Lung (tissue), 12 donors: ENCODE data around the gene WNT10A. TPM values are rescaled to one million over a fixed set of nuclear protein-coding genes. Genes with fewer than 3 reads are reported as not detected.

Experiments used
- ATAC-seq: fragments of 200-7000 bp; cut with Tn5 transposase; one replicate; pipeline ENCODE4 v1.9.1; 2020; ENCODE audit warnings: moderate number of reproducible peaks; ENCODE audit not compliant: insufficient read depth, low FRiP score
- DNase-seq, 3 donors: peaks; one replicate each; pipeline ENCODE4 v3.0.0-alpha.2; 2013 to 2017
- H3K27ac ChIP-seq, 2 donors: one replicate each; pipeline ENCODE4 v1.5.1; 2013; ENCODE audit warnings: mild to moderate bottlenecking in 2 of 2, moderate library complexity in 2 of 2, control low read depth in 1 of 2, inconsistent platforms in 1 of 2, low read depth in 1 of 2, low read length in 1 of 2
- H3K27me3 ChIP-seq, 3 donors: one replicate each; pipeline ENCODE4 v1.5.1; 2013; ENCODE audit warnings: low read length in 2 of 3; ENCODE audit not compliant: control insufficient read depth in 3 of 3, insufficient read depth in 3 of 3
- H3K36me3 ChIP-seq, 4 donors: one replicate each; pipeline ENCODE4 v1.5.1; 2013; ENCODE audit warnings: low read length in 4 of 4, mild to moderate bottlenecking in 1 of 4, moderate library complexity in 1 of 4; ENCODE audit not compliant: control insufficient read depth in 4 of 4, insufficient read depth in 4 of 4
- H3K4me1 ChIP-seq, 5 donors: one replicate each; pipeline ENCODE4 v1.5.1; 2013; ENCODE audit warnings: low read length in 5 of 5, mild to moderate bottlenecking in 2 of 5, moderate library complexity in 1 of 5; ENCODE audit not compliant: control insufficient read depth in 5 of 5, insufficient read depth in 5 of 5
- H3K4me3 ChIP-seq: one replicate; pipeline ENCODE4 v1.5.1; 2013; ENCODE audit warnings: mild to moderate bottlenecking, control low read depth, moderate library complexity
- H3K9ac ChIP-seq, 2 donors: one replicate each; pipeline ENCODE4 v1.5.1; 2013; ENCODE audit warnings: low read length in 2 of 2, control low read depth in 1 of 2; ENCODE audit not compliant: insufficient read depth in 1 of 2
- H3K9me3 ChIP-seq, 4 donors: one replicate each; pipeline ENCODE4 v1.5.1; 2013; ENCODE audit warnings: low read length in 3 of 4, mild to moderate bottlenecking in 1 of 4, moderate library complexity in 1 of 4; ENCODE audit not compliant: control insufficient read depth in 4 of 4, insufficient read depth in 3 of 4
- WGBS, 2 donors: extraction: QIAGEN DNeasy Blood & Tissue Kit; methylation state at CpG; one replicate each; pipeline ENCODE4 v1.1.7; 2013; 5-methylcytosine and 5-hydroxymethylcytosine counted together
- polyA plus RNA-seq, 2 donors: library from polyadenylated mRNA; stranded (reverse); fragments of 200-250 nt; gene quantifications; one replicate each; pipeline ENCODE4 v1.2.1, GENCODE V29; 2013
- total RNA-seq, 2 donors: library from RNA; depleted of rRNA in 1 of 2; stranded (reverse); fragments of >200 nt in 1 of 2; gene quantifications; one replicate each; pipeline ENCODE4 v1.2.1, GENCODE V29; 2014 to 2021
- TF ChIP-seq, protein P1 (sequence below): IDR thresholded peaks from 2 replicates; pipeline ENCODE4 v1.5.1; 2012; ENCODE audit warnings: mild to moderate bottlenecking; ENCODE audit errors: control extremely low read depth, extremely low read depth
- donor health status: control.
- donor health status: control.
- donor health status: Bipolar disorder and iron deficiency.
- donor health status: healthy.
- donor health status: DM: yes; HTN: yes; CAD: no.

The WNT10A gene
- total and polyA plus RNA-seq, 4 donors, result 0.17 to 0.77 (median 0.54) TPM

DNA sequence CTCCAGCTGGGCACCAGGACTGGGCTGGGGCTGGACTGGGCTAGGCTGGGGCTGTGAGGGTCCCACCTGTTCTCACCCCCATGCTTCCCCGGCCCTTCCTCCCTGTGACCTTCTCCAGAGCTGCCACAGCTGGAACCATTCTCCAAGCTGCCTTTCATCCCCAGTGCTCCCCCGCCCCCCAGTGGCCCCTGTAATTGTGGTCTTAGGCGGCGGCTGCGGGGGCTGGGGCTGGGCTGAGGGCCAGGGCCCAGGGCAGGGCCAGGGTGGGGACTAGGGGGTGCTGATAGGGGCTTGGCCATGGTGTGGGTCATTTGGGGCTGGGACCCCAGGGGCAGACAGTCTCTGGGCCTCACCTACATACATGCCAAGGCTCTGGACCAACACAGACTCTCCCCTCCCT is 2.8 kb upstream of the WNT10A start:
- 45 to 51% methylated on average over 5 of the region's 5 CpGs for WGBS, 2 donors
- H3K36me3 ChIP-seq, result no peaks in the 10 kb centered on the region
- no peaks in the 10 kb centered on the region for H3K9me3 ChIP-seq
- TF ChIP-seq, protein P1, sequence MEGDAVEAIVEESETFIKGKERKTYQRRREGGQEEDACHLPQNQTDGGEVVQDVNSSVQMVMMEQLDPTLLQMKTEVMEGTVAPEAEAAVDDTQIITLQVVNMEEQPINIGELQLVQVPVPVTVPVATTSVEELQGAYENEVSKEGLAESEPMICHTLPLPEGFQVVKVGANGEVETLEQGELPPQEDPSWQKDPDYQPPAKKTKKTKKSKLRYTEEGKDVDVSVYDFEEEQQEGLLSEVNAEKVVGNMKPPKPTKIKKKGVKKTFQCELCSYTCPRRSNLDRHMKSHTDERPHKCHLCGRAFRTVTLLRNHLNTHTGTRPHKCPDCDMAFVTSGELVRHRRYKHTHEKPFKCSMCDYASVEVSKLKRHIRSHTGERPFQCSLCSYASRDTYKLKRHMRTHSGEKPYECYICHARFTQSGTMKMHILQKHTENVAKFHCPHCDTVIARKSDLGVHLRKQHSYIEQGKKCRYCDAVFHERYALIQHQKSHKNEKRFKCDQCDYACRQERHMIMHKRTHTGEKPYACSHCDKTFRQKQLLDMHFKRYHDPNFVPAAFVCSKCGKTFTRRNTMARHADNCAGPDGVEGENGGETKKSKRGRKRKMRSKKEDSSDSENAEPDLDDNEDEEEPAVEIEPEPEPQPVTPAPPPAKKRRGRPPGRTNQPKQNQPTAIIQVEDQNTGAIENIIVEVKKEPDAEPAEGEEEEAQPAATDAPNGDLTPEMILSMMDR, result no peak
- peaks cover 0 to 18% (median 0%) of the 10 kb centered on the region in 5 donors for H3K4me1 ChIP-seq
- H3K27me3 ChIP-seq, result peaks cover 10 to 82% (median 67%) of the 10 kb centered on the region in 3 donors
- H3K9ac ChIP-seq, result no peak overlapping the region
- no peak for ATAC-seq
- H3K4me3 ChIP-seq, result no peak overlapping the region
- no peak overlapping the region for H3K27ac ChIP-seq
- no peak for DNase-seq

DNA sequence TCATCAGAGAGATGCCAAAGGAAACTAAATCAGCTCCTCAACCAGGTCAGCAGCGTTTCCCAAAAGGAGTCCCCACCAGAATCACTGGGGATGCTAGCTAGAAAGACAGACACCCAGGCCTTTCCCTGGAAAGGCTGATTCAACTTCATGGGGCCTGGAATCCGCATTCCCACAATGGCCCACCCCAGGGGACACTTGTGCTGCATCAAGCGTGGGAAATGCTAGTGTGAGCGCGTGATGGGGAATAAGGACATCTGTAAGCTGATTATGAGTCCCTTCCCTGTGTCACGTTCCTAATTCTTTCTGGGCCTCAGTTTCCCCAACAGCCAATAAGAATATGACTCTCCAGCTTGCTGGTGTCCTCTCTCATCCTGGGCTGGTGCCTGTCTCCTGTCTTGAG is 2.2 kb upstream of the WNT10A start:
- Histone ChIP-seq H3K27ac (no peak overlapping the region), H3K27me3 (peaks cover 10 to 81% (median 67%) of the 10 kb centered on the region in 3 donors), H3K9me3 (no peaks in the 10 kb centered on the region), H3K4me1 (peaks cover 0 to 19% (median 0%) of the 10 kb centered on the region in 5 donors), H3K9ac (no peak overlapping the region), H3K36me3 (no peaks in the 10 kb centered on the region), H3K4me3 (no peak overlapping the region)
- no peak for DNase-seq
- TF ChIP-seq, protein P1, result no peak
- WGBS, 2 donors, result 58 to 60% methylated on average over 6 of the region's 6 CpGs
- no peak for ATAC-seq

- 19 to 27% methylated on average over 15 to 16 of the region's 16 CpGs for WGBS, 2 donors
- no peak overlapping the region for H3K4me3 ChIP-seq
Measured at GRCh38 chr2:218878926-218879761, 1.5 kb upstream of the WNT10A start.

More at GRCh38 chr2:218878926-218879761, 1.5 kb upstream of the WNT10A start:
- no peak overlapping the region for H3K9ac ChIP-seq
- no peak overlapping the region for H3K27ac ChIP-seq
- TF ChIP-seq, protein P1, result no peak
- H3K9me3 ChIP-seq, result no peaks in the 10 kb centered on the region
- ATAC-seq (no peak), DNase-seq (no peak)
- H3K27me3 ChIP-seq, result peaks cover 10 to 81% (median 63%) of the 10 kb centered on the region in 3 donors
- no peaks in the 10 kb centered on the region for H3K36me3 ChIP-seq
- peaks cover 0 to 16% (median 0%) of the 10 kb centered on the region in 5 donors for H3K4me1 ChIP-seq
